NCI-H2029 (cell line): ENCODE results near the gene ANKRD50.

Experiments
- DNase-seq: peaks from one replicate; lab custom pipeline; 2025; lab: John Stamatoyannopoulos, UW

ANKRD50 gene

GRCh38 chr4:124635331-124635730, 77.2 kb downstream of the ANKRD50 start:
- DNase-seq = no peak

- no peak for DNase-seq
These were observed 79.1 kb downstream of the ANKRD50 start for GRCh38 chr4:124633285-124633941.

GRCh38 chr4:124632439-124632838, 80.1 kb downstream of the ANKRD50 start:
- DNase-seq = no peak

GRCh38 chr4:124631760-124632159, 80.8 kb downstream of the ANKRD50 start:
- no peak for DNase-seq

- no peak for DNase-seq
These were observed 82.9 kb downstream of the ANKRD50 start for GRCh38 chr4:124629681-124630080.
